WERI-Rb-1 (cell line): Measurements from ENCODE around the gene ULK2.

Source experiments
- DNase-seq: peaks from one replicate; pipeline ENCODE4 v3.0.0-alpha.2; 2020
- H3K27ac ChIP-seq: fragments of 250-450 bp; sonication (Bioruptor Pico); 2 replicates; pipeline ENCODE4 v1.5.1; 2020; ENCODE audit warnings: mild to moderate bottlenecking, moderate library complexity
- H3K27me3 ChIP-seq: fragments of 250-450 bp; sonication (Bioruptor Pico); 2 replicates; pipeline ENCODE4 v1.5.1; 2021; ENCODE audit warnings: mild to moderate bottlenecking, low read depth, moderate library complexity; ENCODE audit not compliant: insufficient read depth, severe bottlenecking
- H3K36me3 ChIP-seq: fragments of 250-450 bp; sonication (Bioruptor Pico); 2 replicates; pipeline ENCODE4 v1.5.1; 2020; ENCODE audit warnings: mild to moderate bottlenecking, moderate library complexity
- H3K4me3 ChIP-seq: 2 replicates; pipeline ENCODE4 v1.5.1; 2011; ENCODE audit warnings: low read depth, mild to moderate bottlenecking, control low read depth, low read length
- H3K9me3 ChIP-seq: fragments of 250-450 bp; sonication (Bioruptor Pico); 2 replicates; pipeline ENCODE4 v1.5.1; 2021; ENCODE audit warnings: mild to moderate bottlenecking, moderate library complexity; ENCODE audit not compliant: severe bottlenecking
- CTCF ChIP-seq: IDR thresholded peaks from 2 replicates; pipeline ENCODE4 v1.5.1; 2011; ENCODE audit warnings: low read depth, mild to moderate bottlenecking, control low read depth, inconsistent platforms, low read length

ULK2 gene

GRCh38 chr17:19799796-19800195, 67.9 kb downstream of the ULK2 start:
- H3K27me3 ChIP-seq = no peaks in the 10 kb centered on the region
- no peak for DNase-seq
- peaks cover 11% of the 10 kb centered on the region for H3K36me3 ChIP-seq
- no peak for TF ChIP-seq CTCF
- no peak overlapping the region for H3K4me3 ChIP-seq
- H3K27ac ChIP-seq = no peak overlapping the region
- H3K9me3 ChIP-seq = peaks cover 8% of the 10 kb centered on the region

- DNase-seq = no peak
These were observed 71.3 kb downstream of the ULK2 start for GRCh38 chr17:19796457-19796856.

GRCh38 chr17:19791918-19792550, 75.7 kb downstream of the ULK2 start:
- H3K9me3 ChIP-seq = peaks cover 8% of the 10 kb centered on the region
- H3K27me3 ChIP-seq = no peaks in the 10 kb centered on the region
- DNase-seq = no peak
- H3K4me3 ChIP-seq = no peak overlapping the region
- peaks cover 9% of the 10 kb centered on the region for H3K36me3 ChIP-seq
- TF ChIP-seq CTCF = no peak
- no peak overlapping the region for H3K27ac ChIP-seq

More at GRCh38 chr17:19796457-19796856, 71.3 kb downstream of the ULK2 start:
- no peaks in the 10 kb centered on the region for H3K27me3 ChIP-seq
- H3K27ac ChIP-seq = no peak overlapping the region
- peaks cover 8% of the 10 kb centered on the region for H3K9me3 ChIP-seq
- TF ChIP-seq CTCF = no peak
- no peak overlapping the region for H3K4me3 ChIP-seq
- H3K36me3 ChIP-seq = peaks cover 11% of the 10 kb centered on the region

- Histone ChIP-seq H3K27me3 (no peaks in the 10 kb centered on the region), H3K9me3 (no peaks in the 10 kb centered on the region), H3K27ac (no peak overlapping the region), H3K36me3 (no peaks in the 10 kb centered on the region; the same call in 1 of the 2 replicates), H3K4me3 (no peak overlapping the region)
- no peak for TF ChIP-seq CTCF
- DNase-seq = no peak
These were observed 79.9 kb downstream of the ULK2 start for GRCh38 chr17:19787733-19788357.

GRCh38 chr17:19785854-19786253, 81.9 kb downstream of the ULK2 start:
- Histone ChIP-seq H3K36me3 (no peaks in the 10 kb centered on the region; the same call in 1 of the 2 replicates), H3K27ac (no peak overlapping the region), H3K27me3 (no peaks in the 10 kb centered on the region), H3K9me3 (no peaks in the 10 kb centered on the region), H3K4me3 (no peak overlapping the region)
- DNase-seq = peak; percentile 40
- peak; percentile 69 for TF ChIP-seq CTCF
